ENCODE data around the gene ERCC6.

- TF ChIP-seq, protein P1, sequence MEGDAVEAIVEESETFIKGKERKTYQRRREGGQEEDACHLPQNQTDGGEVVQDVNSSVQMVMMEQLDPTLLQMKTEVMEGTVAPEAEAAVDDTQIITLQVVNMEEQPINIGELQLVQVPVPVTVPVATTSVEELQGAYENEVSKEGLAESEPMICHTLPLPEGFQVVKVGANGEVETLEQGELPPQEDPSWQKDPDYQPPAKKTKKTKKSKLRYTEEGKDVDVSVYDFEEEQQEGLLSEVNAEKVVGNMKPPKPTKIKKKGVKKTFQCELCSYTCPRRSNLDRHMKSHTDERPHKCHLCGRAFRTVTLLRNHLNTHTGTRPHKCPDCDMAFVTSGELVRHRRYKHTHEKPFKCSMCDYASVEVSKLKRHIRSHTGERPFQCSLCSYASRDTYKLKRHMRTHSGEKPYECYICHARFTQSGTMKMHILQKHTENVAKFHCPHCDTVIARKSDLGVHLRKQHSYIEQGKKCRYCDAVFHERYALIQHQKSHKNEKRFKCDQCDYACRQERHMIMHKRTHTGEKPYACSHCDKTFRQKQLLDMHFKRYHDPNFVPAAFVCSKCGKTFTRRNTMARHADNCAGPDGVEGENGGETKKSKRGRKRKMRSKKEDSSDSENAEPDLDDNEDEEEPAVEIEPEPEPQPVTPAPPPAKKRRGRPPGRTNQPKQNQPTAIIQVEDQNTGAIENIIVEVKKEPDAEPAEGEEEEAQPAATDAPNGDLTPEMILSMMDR (conservative IDR thresholded peaks at IDR 0.05; ENCODE audit: low read depth, low read length): no peak
- TF ChIP-seq EZH2 (IDR thresholded peaks at IDR 0.05; ENCODE audit: low read length, unreplicated experiment): no peak
Measured at GRCh38 chr10:49575489-49576072, 36.7 kb upstream of the ERCC6 start.

Measured in PC-3 (cell line).